Fibroblast of lung (primary cell): Measurements from ENCODE around the gene HSD17B12. TPM values are rescaled to one million over a fixed set of nuclear protein-coding genes. Genes with fewer than 3 reads are reported as not detected.

Experiments
- DNase-seq, 2 donors: peaks; one replicate each; pipeline versions ENCODE4 v3.0.0 to v3.0.0-alpha.2; 2010; ENCODE audit warnings: low read depth in 2 of 2
- H2AFZ ChIP-seq: 2 replicates; pipeline ENCODE4 v1.5.1; 2012; ENCODE audit warnings: low read length, control low read depth, inconsistent platforms
- H3K27ac ChIP-seq: 2 replicates; pipeline ENCODE4 v1.5.1; 2011; ENCODE audit warnings: low read length, control low read depth; ENCODE audit not compliant: insufficient read depth
- H3K27me3 ChIP-seq: 2 replicates; pipeline ENCODE4 v1.5.1; 2011; ENCODE audit warnings: mild to moderate bottlenecking, low read length; ENCODE audit not compliant: control insufficient read depth, insufficient read depth
- H3K36me3 ChIP-seq: 2 replicates; pipeline ENCODE4 v1.5.1; 2011; ENCODE audit warnings: low read length; ENCODE audit not compliant: control insufficient read depth, insufficient read depth
- H3K4me1 ChIP-seq: 2 replicates; pipeline ENCODE4 v1.5.1; 2011; ENCODE audit warnings: low read length; ENCODE audit not compliant: control insufficient read depth, insufficient read depth; ENCODE audit errors: extremely low read depth
- H3K4me2 ChIP-seq: 2 replicates; pipeline ENCODE4 v1.5.1; 2011; ENCODE audit warnings: low read length, control low read depth; ENCODE audit not compliant: insufficient read depth; ENCODE audit errors: extremely low read depth
- H3K4me3 ChIP-seq, 4 experiments: fragments of 200-600 bp in 1 of 4; sonication (generic) in 1 of 4; replicated peaks in 1 of 4; 2 replicates each; pipeline ENCODE4 v1.5.1; 2011 to 2016; ENCODE audit warnings: low read length in 4 of 4, low read depth in 3 of 4, mild to moderate bottlenecking in 3 of 4, control low read depth in 2 of 4, inconsistent platforms in 1 of 4, mixed read lengths in 1 of 4; ENCODE audit not compliant: insufficient read depth in 1 of 4; ENCODE audit errors: control extremely low read depth in 1 of 4
- H3K79me2 ChIP-seq: 2 replicates; pipeline ENCODE4 v1.5.1; 2012; ENCODE audit warnings: mild to moderate bottlenecking, low read length, inconsistent platforms; ENCODE audit not compliant: control insufficient read depth, insufficient read depth
- H3K9ac ChIP-seq: 2 replicates; pipeline ENCODE4 v1.5.1; 2011; ENCODE audit warnings: mild to moderate bottlenecking, low read length, control low read depth; ENCODE audit not compliant: insufficient read depth
- H3K9me3 ChIP-seq: 2 replicates; pipeline ENCODE4 v1.5.1; 2012; ENCODE audit warnings: low read depth, low read length; ENCODE audit not compliant: control insufficient read depth, insufficient read depth
- H4K20me1 ChIP-seq: 2 replicates; pipeline ENCODE4 v1.5.1; 2011; ENCODE audit warnings: low read length; ENCODE audit not compliant: control insufficient read depth, insufficient read depth; ENCODE audit errors: extremely low read depth
- EZH2 ChIP-seq: IDR thresholded peaks from 2 replicates; pipeline ENCODE4 v1.5.1; 2012; ENCODE audit warnings: low read length, control low read depth, mild to moderate bottlenecking; ENCODE audit errors: missing control alignments
- polyA plus RNA-seq, 2 donors: library from polyadenylated mRNA; depleted of rRNA in 1 of 2; stranded (reverse) in 1 of 2; unstranded in 1 of 2; fragments of >200 nt; gene quantifications; 2 replicates each; pipeline ENCODE4 v1.2.1, GENCODE V29; 2011 to 2012; ENCODE audit warnings: missing spikeins in 1 of 2
- total RNA-seq: library from RNA; depleted of rRNA; stranded (reverse); fragments of >200 nt; gene quantifications from 2 replicates; pipeline ENCODE4 v1.2.1, GENCODE V29; 2014
- TF ChIP-seq, protein P1 (sequence below), 2 donors: IDR thresholded peaks in 1 of 2; conservative IDR thresholded peaks in 1 of 2; 1 replicate in 1 of 2; 2 replicates in 1 of 2; pipeline ENCODE4 v1.5.1; 2011 to 2012; ENCODE audit warnings: low read length in 2 of 2, control low read depth in 1 of 2, inconsistent platforms in 1 of 2, low read depth in 1 of 2, mild to moderate bottlenecking in 1 of 2

HSD17B12 gene
- total and polyA plus RNA-seq, 2 donors (not counting 1 experiment from before 2014, with no cell fraction given): 95.4 to 122 TPM

DNA sequence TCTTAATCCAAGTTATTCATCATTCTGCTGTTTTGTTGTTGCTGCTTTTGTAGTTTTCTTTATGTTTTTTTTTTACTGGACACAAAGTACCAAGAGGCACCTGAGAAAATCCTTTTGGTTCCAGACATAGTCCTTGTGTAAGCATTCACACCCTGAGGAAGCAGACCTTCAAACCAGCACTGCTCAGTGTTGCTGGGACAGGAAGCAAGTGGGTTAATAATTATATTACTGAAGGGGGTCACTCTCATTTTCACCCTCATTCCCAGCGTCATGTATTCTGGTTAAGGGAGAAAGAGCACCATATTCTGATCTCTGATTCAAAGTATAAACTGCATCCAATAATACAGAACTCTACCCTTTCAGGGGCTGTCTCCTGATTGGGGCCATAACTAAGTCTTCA lies 194.2 kb downstream of the HSD17B12 start:
- Histone ChIP-seq H3K4me1 (no peaks in the 10 kb centered on the region), H2AFZ (no peak overlapping the region), H4K20me1 (no peaks in the 10 kb centered on the region), H3K4me2 (no peak overlapping the region), H3K79me2 (no peaks in the 10 kb centered on the region), H3K36me3 (no peaks in the 10 kb centered on the region), H3K9me3 (no peaks in the 10 kb centered on the region), H3K27me3 (peaks cover 6% of the 10 kb centered on the region), H3K27ac (no peak overlapping the region), H3K4me3 (no peak overlapping the region), H3K9ac (no peak overlapping the region)
- no peak for TF ChIP-seq EZH2
- TF ChIP-seq, protein P1, sequence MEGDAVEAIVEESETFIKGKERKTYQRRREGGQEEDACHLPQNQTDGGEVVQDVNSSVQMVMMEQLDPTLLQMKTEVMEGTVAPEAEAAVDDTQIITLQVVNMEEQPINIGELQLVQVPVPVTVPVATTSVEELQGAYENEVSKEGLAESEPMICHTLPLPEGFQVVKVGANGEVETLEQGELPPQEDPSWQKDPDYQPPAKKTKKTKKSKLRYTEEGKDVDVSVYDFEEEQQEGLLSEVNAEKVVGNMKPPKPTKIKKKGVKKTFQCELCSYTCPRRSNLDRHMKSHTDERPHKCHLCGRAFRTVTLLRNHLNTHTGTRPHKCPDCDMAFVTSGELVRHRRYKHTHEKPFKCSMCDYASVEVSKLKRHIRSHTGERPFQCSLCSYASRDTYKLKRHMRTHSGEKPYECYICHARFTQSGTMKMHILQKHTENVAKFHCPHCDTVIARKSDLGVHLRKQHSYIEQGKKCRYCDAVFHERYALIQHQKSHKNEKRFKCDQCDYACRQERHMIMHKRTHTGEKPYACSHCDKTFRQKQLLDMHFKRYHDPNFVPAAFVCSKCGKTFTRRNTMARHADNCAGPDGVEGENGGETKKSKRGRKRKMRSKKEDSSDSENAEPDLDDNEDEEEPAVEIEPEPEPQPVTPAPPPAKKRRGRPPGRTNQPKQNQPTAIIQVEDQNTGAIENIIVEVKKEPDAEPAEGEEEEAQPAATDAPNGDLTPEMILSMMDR (conservative IDR thresholded peaks at IDR 0.05 in 1 of 2, IDR thresholded peaks at IDR 0.05 in 1 of 2; ENCODE audit: low read depth in 1 of 2, low read length in 2 of 2): no peak
- no peak for DNase-seq

DNA sequence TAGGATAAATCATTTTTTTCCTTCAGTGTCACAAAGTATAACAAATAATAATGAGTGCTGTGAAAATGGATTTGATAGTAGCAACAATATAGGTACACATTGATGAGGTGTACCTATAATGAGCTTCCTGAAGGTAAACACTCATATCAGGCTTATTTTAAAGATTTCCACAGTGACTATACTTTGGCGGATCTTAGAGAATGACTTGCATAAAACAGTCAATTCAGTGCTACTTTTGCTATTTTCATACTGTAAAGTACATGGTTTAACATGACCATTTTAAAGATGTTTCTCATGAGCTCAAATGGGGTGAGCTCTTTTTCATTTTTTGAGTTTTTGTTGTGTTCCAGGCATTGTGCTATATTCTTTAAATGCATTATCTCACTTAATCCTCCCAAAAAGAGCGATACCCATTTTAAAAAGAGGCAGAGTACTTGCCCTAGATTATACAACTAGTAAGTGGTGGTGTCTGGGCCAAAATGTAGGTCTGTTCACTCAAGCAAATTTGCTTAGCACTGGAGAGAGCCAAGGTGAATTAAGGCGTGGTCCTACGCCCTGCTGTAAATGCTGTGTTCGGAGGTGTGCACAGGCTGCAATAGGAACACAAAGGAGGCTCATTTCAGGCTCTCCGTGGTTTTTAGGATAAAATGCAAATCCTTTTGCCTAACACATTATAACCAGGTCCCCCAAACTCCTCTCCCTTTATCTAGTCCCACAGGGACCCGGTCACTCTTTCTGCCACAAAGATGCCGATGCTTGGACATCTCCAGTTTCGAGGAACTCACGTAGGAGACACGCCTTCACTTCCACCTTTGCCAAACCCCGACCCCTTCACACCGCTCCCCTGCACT lies 199.5 kb downstream of the HSD17B12 start:
- peak overlapping the region; percentile 89 for H3K4me2 ChIP-seq
- H3K27me3 ChIP-seq: no peaks in the 10 kb centered on the region
- H3K4me3 ChIP-seq: peak overlapping the region; percentile 53 to 97 (median 88)
- peak overlapping the region; percentile 100 for H2AFZ ChIP-seq
- no peaks in the 10 kb centered on the region for H4K20me1 ChIP-seq
- H3K36me3 ChIP-seq: peaks cover 2% of the 10 kb centered on the region
- DNase-seq: no peak
- no peak overlapping the region for H3K9ac ChIP-seq
- no peak overlapping the region for H3K27ac ChIP-seq
- H3K79me2 ChIP-seq: peaks cover 12% of the 10 kb centered on the region
- no peaks in the 10 kb centered on the region for H3K9me3 ChIP-seq
- TF ChIP-seq, protein P1 (conservative IDR thresholded peaks at IDR 0.05 in 1 of 2, IDR thresholded peaks at IDR 0.05 in 1 of 2; ENCODE audit: low read depth in 1 of 2, low read length in 2 of 2): no peak
- TF ChIP-seq EZH2: no peak
- H3K4me1 ChIP-seq: no peaks in the 10 kb centered on the region

DNA sequence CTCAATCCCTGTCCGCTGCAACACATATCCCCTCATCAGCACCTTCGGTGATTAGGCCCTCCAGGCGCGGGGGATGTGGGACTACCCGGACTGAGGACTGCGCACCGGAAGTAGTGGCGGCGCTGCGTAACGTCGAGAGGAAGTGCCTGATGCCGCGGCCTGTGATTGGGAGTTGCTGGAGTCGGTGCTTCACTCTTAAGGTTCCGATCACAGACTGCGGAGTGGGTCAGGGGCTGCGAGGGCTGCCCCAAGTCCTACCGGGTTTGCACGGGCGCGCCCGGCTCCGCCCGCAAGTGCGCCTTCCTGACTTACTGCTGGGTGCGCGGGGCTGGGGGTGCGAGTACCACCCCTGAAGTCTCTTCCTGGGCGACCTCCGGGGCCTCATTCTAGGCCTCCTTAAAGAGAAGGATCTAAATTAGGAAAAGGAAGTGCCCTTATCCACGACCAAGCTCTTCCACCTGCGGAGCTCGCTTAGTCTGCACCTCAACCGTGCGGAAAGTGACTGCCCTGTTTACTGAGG lies 200.2 kb downstream of the HSD17B12 start, which contains the start of gene ALKBH3:
Gene ALKBH3, plus strand, starts transcription at position 192 of the 520 bp plus-strand sequence. CDS start 1,822 bp downstream, outside the sequence.
- TF ChIP-seq, protein P1 (conservative IDR thresholded peaks at IDR 0.05 in 1 of 2, IDR thresholded peaks at IDR 0.05 in 1 of 2; ENCODE audit: low read depth in 1 of 2, low read length in 2 of 2): no peak
- Histone ChIP-seq H3K9ac (peak within 1 kb of the TSS; percentile 66), H3K4me3 (peak within 1 kb of the TSS; percentile 53 to 97 (median 88)), H3K4me1 (no peaks in the 10 kb centered on the region), H4K20me1 (no peaks in the 10 kb centered on the region), H3K4me2 (peak within 1 kb of the TSS; percentile 89), H3K9me3 (no peaks in the 10 kb centered on the region), H3K27me3 (no peaks in the 10 kb centered on the region), H2AFZ (peak within 1 kb of the TSS; percentile 100), H3K36me3 (peaks cover 2% of the 10 kb centered on the region), H3K79me2 (peaks cover 12% of the 10 kb centered on the region), H3K27ac (peak within 1 kb of the TSS; percentile 55)
- DNase-seq: peak; percentile 96
